ENCODE data around the gene KL.

KL gene

DNA sequence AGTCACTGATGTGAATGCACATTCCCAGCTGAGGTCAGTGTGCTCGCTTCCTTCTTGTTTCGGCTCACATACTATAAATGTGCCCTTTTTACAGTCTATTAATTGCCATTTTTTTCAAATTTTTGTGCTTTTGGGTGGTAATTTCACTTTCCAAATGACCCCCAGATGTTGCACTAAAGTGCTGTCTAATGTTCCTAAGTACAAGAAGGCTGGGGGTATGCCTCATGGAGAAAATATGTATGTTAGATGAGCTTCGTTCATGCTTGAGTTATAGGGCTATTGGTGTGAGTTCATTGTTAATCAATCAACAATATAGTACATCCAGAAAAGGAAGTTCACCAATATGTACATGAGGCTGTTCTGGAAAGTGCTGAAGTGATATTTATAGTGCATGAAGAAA, 84.7 kb downstream of the KL start:
- H3K4me1 ChIP-seq (ENCODE audit: control insufficient read depth in 2 of 2, insufficient read depth in 1 of 2, low read depth in 1 of 2, low read length in 2 of 2), result peaks cover 0 to 3% of the 10 kb centered on the region in 2 donors
- H3K23ac ChIP-seq (ENCODE audit: low read depth, low read length, poor library complexity), result no peak overlapping the region
- H2BK12ac ChIP-seq (ENCODE audit: low read length), result no peak overlapping the region
- H3K4me3 ChIP-seq (ENCODE audit: low read length in 2 of 2), result no peak overlapping the region
- no peak overlapping the region for H2BK15ac ChIP-seq (ENCODE audit: low read length)
- no peak for DNase-seq (ENCODE audit: low spot score)
- H3K9ac ChIP-seq (ENCODE audit: low read depth, low read length, poor library complexity), result no peak overlapping the region
- no peak overlapping the region for H2BK5ac ChIP-seq (ENCODE audit: low read length)
- H3K4me2 ChIP-seq (ENCODE audit: insufficient read depth, low read length, poor library complexity, severe bottlenecking), result no peak overlapping the region
- H3K27ac ChIP-seq (replicated peaks; ENCODE audit: low read length), result no peak overlapping the region
- whole genome bisulfite sequencing, 2 donors (ENCODE audit: extremely low coverage in 2 of 2, insufficient read length in 2 of 2, insufficient replicate concordance in 1 of 2), result no CpG with 5 or more reads among the region's 3 CpGs
- no peaks in the 10 kb centered on the region for H3K79me1 ChIP-seq (ENCODE audit: low read depth, low read length)
- H4K91ac ChIP-seq (ENCODE audit: low read depth, low read length, poor library complexity), result no peak overlapping the region
- no peak overlapping the region for H2AK5ac ChIP-seq (ENCODE audit: low read depth, low read length)
- no peaks in the 10 kb centered on the region for H3K27me3 ChIP-seq (ENCODE audit: control insufficient read depth in 3 of 3, insufficient read depth in 3 of 3, low read depth in 1 of 3, low read length in 3 of 3)
- H3K36me3 ChIP-seq (replicated peaks in 1 of 2; ENCODE audit: control insufficient read depth in 2 of 2, insufficient read depth in 2 of 2, low read length in 2 of 2), result no peaks in the 10 kb centered on the region
- H2AFZ ChIP-seq (ENCODE audit: low read length), result no peak overlapping the region
- no peak overlapping the region for H3K18ac ChIP-seq (ENCODE audit: low read length)
- H4K8ac ChIP-seq (ENCODE audit: low read depth, low read length), result no peak overlapping the region
- H3K14ac ChIP-seq (ENCODE audit: low read length), result no peak overlapping the region
- H3K4ac ChIP-seq (ENCODE audit: low read length), result no peak overlapping the region
- H3K9me3 ChIP-seq (replicated peaks in 1 of 2; ENCODE audit: control insufficient read depth in 2 of 2, insufficient read depth in 1 of 2, low read depth in 1 of 2, low read length in 2 of 2), result no peaks in the 10 kb centered on the region
- H2BK120ac ChIP-seq (ENCODE audit: low read depth, low read length), result no peak overlapping the region

GRCh38 chr13:33101835-33102234, 85.6 kb downstream of the KL start:
- WGBS, 2 donors (ENCODE audit: extremely low coverage in 2 of 2, insufficient read length in 2 of 2, insufficient replicate concordance in 1 of 2), result no CpG with 5 or more reads among the region's 2 CpGs
- Histone ChIP-seq H2BK15ac (ENCODE audit: low read length) (no peak overlapping the region), H2AK5ac (ENCODE audit: low read depth, low read length) (no peak overlapping the region), H2BK12ac (ENCODE audit: low read length) (no peak overlapping the region), H3K4ac (ENCODE audit: low read length) (no peak overlapping the region), H3K4me1 (ENCODE audit: control insufficient read depth in 2 of 2, insufficient read depth in 1 of 2, low read depth in 1 of 2, low read length in 2 of 2) (peaks cover 0 to 3% of the 10 kb centered on the region in 2 donors), H3K14ac (ENCODE audit: low read length) (no peak overlapping the region), H3K4me3 (ENCODE audit: low read length in 2 of 2) (no peak overlapping the region), H3K36me3 (replicated peaks in 1 of 2; ENCODE audit: control insufficient read depth in 2 of 2, insufficient read depth in 2 of 2, low read length in 2 of 2) (no peaks in the 10 kb centered on the region), H2AFZ (ENCODE audit: low read length) (no peak overlapping the region), H2BK5ac (ENCODE audit: low read length) (no peak overlapping the region), H2BK120ac (ENCODE audit: low read depth, low read length) (no peak overlapping the region), H3K18ac (ENCODE audit: low read length) (no peak overlapping the region), H3K27ac (replicated peaks; ENCODE audit: low read length) (no peak overlapping the region), H4K91ac (ENCODE audit: low read depth, low read length, poor library complexity) (no peak overlapping the region), H3K23ac (ENCODE audit: low read depth, low read length, poor library complexity) (no peak overlapping the region), H3K9me3 (replicated peaks in 1 of 2; ENCODE audit: control insufficient read depth in 2 of 2, insufficient read depth in 1 of 2, low read depth in 1 of 2, low read length in 2 of 2) (no peaks in the 10 kb centered on the region), H4K8ac (ENCODE audit: low read depth, low read length) (no peak overlapping the region), H3K9ac (ENCODE audit: low read depth, low read length, poor library complexity) (no peak overlapping the region), H3K27me3 (ENCODE audit: control insufficient read depth in 3 of 3, insufficient read depth in 3 of 3, low read depth in 1 of 3, low read length in 3 of 3) (no peaks in the 10 kb centered on the region), H3K79me1 (ENCODE audit: low read depth, low read length) (no peaks in the 10 kb centered on the region), H3K4me2 (ENCODE audit: insufficient read depth, low read length, poor library complexity, severe bottlenecking) (no peak overlapping the region)
- DNase-seq (ENCODE audit: low spot score), result no peak

DNA sequence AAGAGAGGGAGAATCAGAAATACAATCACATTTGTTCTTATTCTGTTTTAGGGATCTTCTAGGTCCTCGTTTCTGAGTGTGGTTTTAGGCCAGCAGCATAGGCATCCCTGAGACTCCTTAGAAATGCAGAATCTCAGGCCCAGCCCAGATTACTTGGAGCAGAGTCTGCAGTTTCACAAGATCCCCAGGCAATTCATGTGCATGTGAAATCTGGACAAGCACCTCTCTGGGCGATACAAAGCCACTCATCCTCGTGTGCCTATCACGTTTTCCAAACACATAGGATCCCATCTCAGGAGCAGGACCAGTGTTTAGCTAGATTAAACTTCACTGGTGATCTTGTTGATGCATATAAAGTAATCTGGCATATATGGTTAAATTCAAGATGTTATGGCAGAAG, 87.2 kb downstream of the KL start:
- Histone ChIP-seq H3K18ac (ENCODE audit: low read length) (no peak overlapping the region), H4K91ac (ENCODE audit: low read depth, low read length, poor library complexity) (no peak overlapping the region), H3K36me3 (replicated peaks in 1 of 2; ENCODE audit: control insufficient read depth in 2 of 2, insufficient read depth in 2 of 2, low read length in 2 of 2) (no peaks in the 10 kb centered on the region), H4K8ac (ENCODE audit: low read depth, low read length) (no peak overlapping the region), H2AK5ac (ENCODE audit: low read depth, low read length) (no peak overlapping the region), H3K9ac (ENCODE audit: low read depth, low read length, poor library complexity) (no peak overlapping the region), H2AFZ (ENCODE audit: low read length) (no peak overlapping the region), H3K4me3 (ENCODE audit: low read length in 2 of 2) (no peak overlapping the region), H2BK5ac (ENCODE audit: low read length) (no peak overlapping the region), H3K79me1 (ENCODE audit: low read depth, low read length) (no peaks in the 10 kb centered on the region), H2BK12ac (ENCODE audit: low read length) (no peak overlapping the region), H3K9me3 (replicated peaks in 1 of 2; ENCODE audit: control insufficient read depth in 2 of 2, insufficient read depth in 1 of 2, low read depth in 1 of 2, low read length in 2 of 2) (no peaks in the 10 kb centered on the region), H3K14ac (ENCODE audit: low read length) (no peak overlapping the region), H2BK15ac (ENCODE audit: low read length) (no peak overlapping the region), H3K4ac (ENCODE audit: low read length) (no peak overlapping the region), H3K4me1 (ENCODE audit: control insufficient read depth in 2 of 2, insufficient read depth in 1 of 2, low read depth in 1 of 2, low read length in 2 of 2) (peaks cover 0 to 3% of the 10 kb centered on the region in 2 donors), H3K27ac (replicated peaks; ENCODE audit: low read length) (no peak overlapping the region), H2BK120ac (ENCODE audit: low read depth, low read length) (no peak overlapping the region), H3K23ac (ENCODE audit: low read depth, low read length, poor library complexity) (no peak overlapping the region), H3K27me3 (ENCODE audit: control insufficient read depth in 3 of 3, insufficient read depth in 3 of 3, low read depth in 1 of 3, low read length in 3 of 3) (no peaks in the 10 kb centered on the region), H3K4me2 (ENCODE audit: insufficient read depth, low read length, poor library complexity, severe bottlenecking) (no peak overlapping the region)
- DNase-seq (ENCODE audit: low spot score), result no peak
- no CpG with 5 or more reads among the region's 4 CpGs for WGBS, 2 donors (ENCODE audit: extremely low coverage in 2 of 2, insufficient read length in 2 of 2, insufficient replicate concordance in 1 of 2)

- Histone ChIP-seq H2BK15ac (ENCODE audit: low read length) (no peak overlapping the region), H3K14ac (ENCODE audit: low read length) (no peak overlapping the region), H4K91ac (ENCODE audit: low read depth, low read length, poor library complexity) (no peak overlapping the region), H3K4ac (ENCODE audit: low read length) (no peak overlapping the region), H3K27me3 (ENCODE audit: control insufficient read depth in 3 of 3, insufficient read depth in 3 of 3, low read depth in 1 of 3, low read length in 3 of 3) (no peaks in the 10 kb centered on the region), H3K18ac (ENCODE audit: low read length) (no peak overlapping the region), H2AFZ (ENCODE audit: low read length) (no peak overlapping the region), H2BK5ac (ENCODE audit: low read length) (no peak overlapping the region), H2BK120ac (ENCODE audit: low read depth, low read length) (no peak overlapping the region), H2BK12ac (ENCODE audit: low read length) (no peak overlapping the region), H3K4me1 (ENCODE audit: control insufficient read depth in 2 of 2, insufficient read depth in 1 of 2, low read depth in 1 of 2, low read length in 2 of 2) (no peaks in the 10 kb centered on the region), H4K8ac (ENCODE audit: low read depth, low read length) (no peak overlapping the region), H3K27ac (replicated peaks; ENCODE audit: low read length) (no peak overlapping the region), H3K23ac (ENCODE audit: low read depth, low read length, poor library complexity) (no peak overlapping the region), H3K36me3 (replicated peaks in 1 of 2; ENCODE audit: control insufficient read depth in 2 of 2, insufficient read depth in 2 of 2, low read length in 2 of 2) (no peaks in the 10 kb centered on the region), H3K4me3 (ENCODE audit: low read length in 2 of 2) (no peak overlapping the region), H3K9ac (ENCODE audit: low read depth, low read length, poor library complexity) (no peak overlapping the region), H3K79me1 (ENCODE audit: low read depth, low read length) (no peaks in the 10 kb centered on the region), H3K4me2 (ENCODE audit: insufficient read depth, low read length, poor library complexity, severe bottlenecking) (no peak overlapping the region), H2AK5ac (ENCODE audit: low read depth, low read length) (no peak overlapping the region), H3K9me3 (replicated peaks in 1 of 2; ENCODE audit: control insufficient read depth in 2 of 2, insufficient read depth in 1 of 2, low read depth in 1 of 2, low read length in 2 of 2) (no peaks in the 10 kb centered on the region)
- no CpG with 5 or more reads among the region's 9 CpGs for WGBS, 2 donors (ENCODE audit: extremely low coverage in 2 of 2, insufficient read length in 2 of 2, insufficient replicate concordance in 1 of 2)
- no peak for DNase-seq (ENCODE audit: low spot score)
Measured at GRCh38 chr13:33105387-33106005, 89.3 kb downstream of the KL start.
